Cardiac fibroblast (primary cell): ENCODE results near the gene KCNQ1.

Experiments used
- DNase-seq, 2 donors: peaks; one replicate each; pipeline versions ENCODE4 v3.0.0 to v3.0.0-alpha.2; 2010; ENCODE audit warnings: low read depth in 2 of 2
- H3K4me3 ChIP-seq, 2 donors: replicated peaks in 1 of 2; 1 replicate in 1 of 2; 2 replicates in 1 of 2; pipeline ENCODE4 v1.5.1; 2011; ENCODE audit warnings: low read depth in 2 of 2, low read length in 2 of 2, mild to moderate bottlenecking in 2 of 2, moderate library complexity in 1 of 2
- CTCF ChIP-seq: IDR thresholded peaks from one replicate; pipeline ENCODE4 v1.5.1; 2011; ENCODE audit warnings: low read depth, mild to moderate bottlenecking, low read length, inconsistent platforms

KCNQ1 gene

GRCh38 chr11:2508793-2509192 lies 64.0 kb downstream of the KCNQ1 start:
- no peak for TF ChIP-seq CTCF
- no peak overlapping the region for H3K4me3 ChIP-seq
- DNase-seq = no peak

DNA sequence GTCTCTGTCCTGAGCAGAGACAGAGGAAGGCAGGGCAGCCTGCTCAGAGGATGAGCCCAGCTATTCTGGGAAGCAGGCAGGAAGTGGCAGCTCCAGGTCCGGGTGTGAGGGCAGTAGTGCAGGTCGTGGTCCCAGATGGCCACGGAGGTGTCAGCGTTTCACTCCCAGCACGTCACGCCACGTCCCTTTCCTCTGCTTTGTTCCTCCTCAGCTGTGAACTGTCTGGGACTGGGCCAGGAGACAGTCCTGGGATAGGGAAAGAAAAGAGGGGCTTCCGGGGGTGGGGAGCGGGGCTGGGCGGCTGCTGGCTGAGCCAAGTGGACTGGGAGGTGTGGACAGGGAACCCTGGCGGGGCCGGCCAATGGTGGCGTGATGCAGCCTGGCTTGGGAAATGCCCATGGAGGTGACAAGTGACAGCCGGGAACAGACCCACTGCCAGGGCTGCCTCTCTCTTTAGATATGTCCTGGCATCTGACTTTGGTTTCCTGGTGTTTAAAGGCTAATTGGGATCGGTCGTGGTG lies 64.7 kb downstream of the KCNQ1 start:
- no peak for TF ChIP-seq CTCF
- no peak for DNase-seq

DNA sequence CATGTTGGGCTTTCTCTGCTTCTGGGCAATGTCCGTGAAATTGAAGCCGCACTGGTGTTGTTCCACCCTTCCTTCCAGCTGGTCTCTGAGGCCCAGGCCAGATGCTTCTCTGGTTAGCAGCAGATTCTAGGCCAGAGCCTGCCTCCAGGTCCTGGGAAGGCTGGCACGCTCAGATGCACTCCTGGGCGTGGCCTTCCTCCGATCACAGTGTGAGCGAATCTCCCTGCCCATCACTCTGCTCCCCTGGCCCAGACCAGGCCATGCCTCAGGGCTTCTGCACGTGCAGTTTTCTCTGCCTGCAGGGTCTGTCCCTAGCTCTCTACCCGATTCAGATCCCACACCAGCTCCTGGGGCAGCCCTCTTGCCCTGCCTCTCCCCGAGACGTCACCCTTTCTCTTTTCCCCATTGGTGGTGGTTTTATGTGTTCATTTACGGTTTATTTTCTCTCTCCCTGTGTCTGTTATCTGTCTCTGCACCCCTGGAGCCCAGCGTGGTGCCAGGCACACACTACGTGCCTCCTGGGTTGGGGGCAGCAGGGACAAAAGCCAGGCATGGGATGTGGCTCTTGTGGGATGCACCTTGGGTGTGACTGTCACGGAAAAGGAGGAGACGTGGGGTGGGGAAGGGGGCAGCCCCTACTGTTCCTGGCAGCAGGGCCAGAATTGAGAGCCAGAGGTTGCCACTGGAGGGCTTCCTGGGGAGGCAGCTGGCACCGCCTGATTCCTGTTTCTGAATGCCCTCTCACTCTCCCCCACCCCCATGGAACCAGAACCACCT lies 66.0 kb downstream of the KCNQ1 start:
- DNase-seq = no peak
- TF ChIP-seq CTCF = no peak
- no peak overlapping the region for H3K4me3 ChIP-seq

More for the DNA sequence above, 64.7 kb downstream of the KCNQ1 start:
- no peak overlapping the region for H3K4me3 ChIP-seq

DNA sequence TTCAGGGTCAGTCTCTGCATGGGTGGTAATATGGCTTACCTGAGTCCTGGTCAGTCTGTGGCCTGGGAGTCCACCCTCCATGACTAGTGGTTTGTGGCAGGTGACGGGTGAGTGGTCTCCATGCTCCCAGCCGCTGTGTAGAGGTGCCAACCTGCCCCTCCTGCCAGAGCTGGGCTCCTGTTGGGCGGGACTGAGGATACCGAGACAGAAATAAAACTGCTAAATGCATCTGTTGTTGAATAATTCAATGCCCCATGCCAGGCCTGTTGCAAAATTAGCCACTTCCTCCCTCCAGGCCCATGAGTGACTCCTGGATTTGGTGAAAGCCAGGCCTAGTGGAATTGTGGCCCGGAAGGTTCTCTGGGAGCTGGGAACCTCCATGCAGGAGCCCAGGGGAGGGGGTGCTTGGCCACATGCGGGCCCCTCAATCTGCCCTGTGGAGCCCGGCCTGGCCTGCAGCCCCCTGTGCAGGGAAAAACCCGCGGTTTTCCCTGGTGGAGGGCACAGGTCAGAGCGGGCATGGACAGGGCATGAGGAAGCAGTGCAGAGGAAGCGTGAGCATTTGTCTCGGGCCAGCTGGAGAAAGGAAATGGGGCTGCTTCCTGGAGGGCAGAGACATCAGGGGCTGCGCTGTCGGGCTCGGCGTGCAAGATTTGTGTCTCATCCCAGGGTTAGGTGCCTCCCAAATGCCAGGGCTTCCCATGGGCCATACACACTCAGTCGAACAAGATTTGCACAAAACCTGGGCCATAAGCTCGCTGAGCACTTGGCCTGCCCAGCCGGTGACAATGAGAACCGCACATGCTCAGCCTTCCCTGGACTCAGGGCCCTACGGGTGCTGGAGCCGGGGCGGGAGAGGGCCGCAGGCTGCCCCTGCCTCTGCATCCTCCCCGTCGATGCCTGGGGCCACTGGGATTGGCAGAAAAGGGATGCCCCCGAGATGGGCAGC lies 66.9 kb downstream of the KCNQ1 start:
- DNase-seq = no peak
- H3K4me3 ChIP-seq = no peak overlapping the region
- TF ChIP-seq CTCF = no peak

DNA sequence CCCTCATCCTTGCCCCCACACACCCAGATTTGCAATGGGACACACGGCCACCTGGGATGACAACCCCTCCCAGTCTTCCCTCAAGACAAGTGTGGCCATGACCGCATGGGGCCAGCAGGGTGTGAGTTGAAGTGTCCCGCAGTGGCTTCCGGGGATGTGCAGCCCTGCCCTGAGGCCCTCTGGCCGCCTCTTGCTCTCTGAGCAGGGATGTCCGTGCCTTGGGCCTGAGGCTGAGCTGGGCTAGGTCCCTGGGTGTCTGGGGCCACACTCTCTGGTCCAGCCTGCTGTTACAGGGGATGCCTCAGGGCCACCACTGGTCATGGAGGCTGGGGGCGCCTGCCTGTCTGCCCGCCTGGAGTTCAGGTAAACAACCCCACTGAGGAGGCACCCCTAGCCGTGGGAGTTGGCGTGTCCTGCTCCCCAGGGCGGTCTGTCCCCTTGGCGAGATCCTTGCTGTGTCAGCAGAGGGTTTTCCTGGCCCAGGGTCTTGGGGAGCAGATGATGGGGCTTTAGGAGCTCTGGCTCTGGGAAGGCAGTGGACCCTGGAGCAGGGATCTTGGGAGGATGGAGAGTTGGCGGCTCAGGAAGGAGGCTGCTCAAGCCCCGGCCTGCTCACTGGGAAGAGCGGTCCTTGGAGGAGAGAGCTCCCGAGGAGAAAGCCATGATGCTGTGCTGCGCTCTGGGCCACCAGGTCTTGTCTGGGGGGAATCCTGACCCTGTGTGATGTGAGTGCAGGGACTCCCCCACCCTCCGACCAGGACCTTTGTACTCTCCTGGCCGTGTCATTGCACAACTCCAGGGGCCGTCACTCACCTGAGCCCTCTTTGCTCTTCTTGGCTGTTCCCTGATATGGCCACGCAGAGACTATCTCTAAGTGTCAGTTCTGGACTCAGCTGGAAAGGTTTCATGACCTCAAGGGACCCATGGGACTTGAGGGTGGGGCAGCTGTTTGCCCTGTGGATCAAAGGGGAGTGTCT lies 67.9 kb downstream of the KCNQ1 start:
- TF ChIP-seq CTCF = no peak
- no peak for DNase-seq
- no peak overlapping the region for H3K4me3 ChIP-seq

- no peak for DNase-seq
These were observed 68.6 kb downstream of the KCNQ1 start for GRCh38 chr11:2513441-2513840.

More at GRCh38 chr11:2513441-2513840, 68.6 kb downstream of the KCNQ1 start:
- TF ChIP-seq CTCF = no peak
- no peak overlapping the region for H3K4me3 ChIP-seq
